ENCODE measurements around the gene MOCS3. TPM values are rescaled to one million over a fixed set of nuclear protein-coding genes. Genes with fewer than 3 reads are reported as not detected.

The MOCS3 gene
- total RNA-seq, 1 experiment from 2014 or later: 6.4 TPM

GRCh38 chr20:51004305-51004727 lies 45.7 kb downstream of the MOCS3 start:
- DNase-seq (ENCODE audit: low read depth, low spot score) (no peak), ATAC-seq (no peak)
- Histone ChIP-seq H3K9me2 (ENCODE audit: insufficient read depth) (no peaks in the 10 kb centered on the region), H3K4me1 (ENCODE audit: control insufficient read depth in 1 of 2, insufficient read depth in 2 of 2, low read length in 2 of 2) (no peaks in the 10 kb centered on the region), H3K9me3 (ENCODE audit: control insufficient read depth in 1 of 2, insufficient read depth in 1 of 2, low read depth in 1 of 2, low read length in 2 of 2) (no peaks in the 10 kb centered on the region), H3K9ac (ENCODE audit: low read length) (no peak overlapping the region), H2AFZ (ENCODE audit: low read depth, low read length, poor library complexity, severe bottlenecking) (no peak overlapping the region), H4K20me1 (ENCODE audit: insufficient read depth) (no peaks in the 10 kb centered on the region), H3K27me3 (ENCODE audit: insufficient read depth, low read length) (no peaks in the 10 kb centered on the region), H3K36me3 (ENCODE audit: control insufficient read depth in 1 of 2, insufficient read depth in 2 of 2, low read length in 2 of 2) (peaks cover 0 to 2% of the 10 kb centered on the region in 2 experiments; a peak in 2 of 4 replicates), H3K27ac (ENCODE audit: low read depth, low read length) (no peak overlapping the region), H3K79me2 (ENCODE audit: insufficient read depth, low read length) (no peaks in the 10 kb centered on the region), H3K4me2 (ENCODE audit: low read length) (no peak overlapping the region), H3K4me3 (replicated peaks in 1 of 2; ENCODE audit: low read depth in 1 of 2, low read length in 2 of 2) (no peak overlapping the region)
- BruUV-seq (replicated peaks): no TSS peak
- POLR2A ChIA-PET: no interaction called here
- RAD21 ChIA-PET (ENCODE audit: low non-redundant PET in 1 of 2, low total read pairs in 2 of 2, uncharacterized antibody in 2 of 2, unreplicated experiment in 2 of 2): no interaction called here
- intact Hi-C loops (cut with micrococcal nuclease): no loop called here
- TF ChIP-seq RAD21 (IDR thresholded peaks at IDR 0.05; ENCODE audit: low read depth): no peak
- no peak for TF ChIP-seq SRF (IDR thresholded peaks at IDR 0.05; ENCODE audit: low read depth)
- TF ChIP-seq FOSL1 (IDR thresholded peaks at IDR 0.05; ENCODE audit: low read depth): no peak
- no peak for TF ChIP-seq EGR1 (IDR thresholded peaks at IDR 0.05; ENCODE audit: low read depth)
- TF ChIP-seq CEBPB (IDR thresholded peaks at IDR 0.05; ENCODE audit: low read depth): no peak
- TF ChIP-seq SP1 (IDR thresholded peaks at IDR 0.05; ENCODE audit: low read depth): no peak
- no peak for TF ChIP-seq CBX3 (IDR thresholded peaks at IDR 0.05; ENCODE audit: low read depth)
- CTCF ChIA-PET: no interaction called here

- Histone ChIP-seq H4K20me1 (ENCODE audit: insufficient read depth) (no peaks in the 10 kb centered on the region), H3K79me2 (ENCODE audit: insufficient read depth, low read length) (no peaks in the 10 kb centered on the region), H3K9ac (ENCODE audit: low read length) (no peak overlapping the region), H2AFZ (ENCODE audit: low read depth, low read length, poor library complexity, severe bottlenecking) (no peak overlapping the region), H3K4me3 (replicated peaks in 1 of 2; ENCODE audit: low read depth in 1 of 2, low read length in 2 of 2) (no peak overlapping the region), H3K4me2 (ENCODE audit: low read length) (no peak overlapping the region), H3K4me1 (ENCODE audit: control insufficient read depth in 1 of 2, insufficient read depth in 2 of 2, low read length in 2 of 2) (no peaks in the 10 kb centered on the region), H3K27ac (ENCODE audit: low read depth, low read length) (no peak overlapping the region), H3K36me3 (ENCODE audit: control insufficient read depth in 1 of 2, insufficient read depth in 2 of 2, low read length in 2 of 2) (peaks cover 0 to 2% of the 10 kb centered on the region in 2 experiments; a peak in 2 of 4 replicates), H3K27me3 (ENCODE audit: insufficient read depth, low read length) (no peaks in the 10 kb centered on the region), H3K9me2 (ENCODE audit: insufficient read depth) (no peaks in the 10 kb centered on the region), H3K9me3 (ENCODE audit: control insufficient read depth in 1 of 2, insufficient read depth in 1 of 2, low read depth in 1 of 2, low read length in 2 of 2) (no peaks in the 10 kb centered on the region)
- 0 out of 2 replicates have a peak, but pooled peaks have one; percentile 13 for TF ChIP-seq POLR2AphosphoS5 (IDR thresholded peaks at IDR 0.05; ENCODE audit: low read depth, low read length)
- no peak for TF ChIP-seq YY1 (IDR thresholded peaks at IDR 0.05; ENCODE audit: extremely low read depth, insufficient replicate concordance, low read depth, low read length)
- ChIA-PET POLR2A (no interaction called here), RAD21 (ENCODE audit: low non-redundant PET in 1 of 2, low total read pairs in 2 of 2, uncharacterized antibody in 2 of 2, unreplicated experiment in 2 of 2) (no interaction called here), CTCF (no interaction called here)
- no peak for ATAC-seq
- no TSS peak for BruUV-seq (replicated peaks)
- intact Hi-C loops (cut with micrococcal nuclease): no loop called here
- DNase-seq (ENCODE audit: low read depth, low spot score): no peak
These were observed 46.2 kb downstream of the MOCS3 start for GRCh38 chr20:51004781-51005180.
